Measurements from ENCODE around the gene SATB2. TPM values are rescaled to one million over a fixed set of nuclear protein-coding genes. Genes with fewer than 3 reads are reported as not detected.
A peak's percentile ranks its signal among the peaks of the same experiment; 100 is the strongest.

Gene SATB2
- total RNA-seq, 1 donor from 2014 or later = 20.8 TPM

- peaks cover 33% of the 10 kb centered on the region for H3K27me3 Mint-ChIP-seq (ENCODE audit: unreplicated experiment)
- H3K27ac Mint-ChIP-seq (ENCODE audit: unreplicated experiment) = no peak overlapping the region
- peaks cover 6% of the 10 kb centered on the region for H3K4me1 Mint-ChIP-seq (ENCODE audit: low read depth, unreplicated experiment)
- no peak overlapping the region for H3K4me3 Mint-ChIP-seq (ENCODE audit: unreplicated experiment)
- no peak for DNase-seq
- H3K36me3 Mint-ChIP-seq (ENCODE audit: unreplicated experiment) = no peaks in the 10 kb centered on the region
- no peak for TF ChIP-seq CTCF (IDR thresholded peaks at IDR 0.05; ENCODE audit: partially characterized antibody, unreplicated experiment)
- peaks cover 7% of the 10 kb centered on the region for H3K9me3 Mint-ChIP-seq (ENCODE audit: unreplicated experiment)
These were observed 8.4 kb upstream of the SATB2 start for GRCh38 chr2:199465988-199466691.

GRCh38 chr2:199465390-199465789, 7.7 kb upstream of the SATB2 start:
- DNase-seq = no peak
- Mint-ChIP-seq H3K4me1 (ENCODE audit: low read depth, unreplicated experiment) (peaks cover 7% of the 10 kb centered on the region), H3K9me3 (ENCODE audit: unreplicated experiment) (peaks cover 7% of the 10 kb centered on the region), H3K27ac (ENCODE audit: unreplicated experiment) (no peak overlapping the region), H3K27me3 (ENCODE audit: unreplicated experiment) (peaks cover 39% of the 10 kb centered on the region), H3K36me3 (ENCODE audit: unreplicated experiment) (no peaks in the 10 kb centered on the region), H3K4me3 (ENCODE audit: unreplicated experiment) (peak overlapping the region; percentile 81)
- no peak for TF ChIP-seq CTCF (IDR thresholded peaks at IDR 0.05; ENCODE audit: partially characterized antibody, unreplicated experiment)

GRCh38 chr2:199464606-199465352, 7.0 kb upstream of the SATB2 start:
- Mint-ChIP-seq H3K9me3 (ENCODE audit: unreplicated experiment) (peaks cover 7% of the 10 kb centered on the region), H3K27ac (ENCODE audit: unreplicated experiment) (no peak overlapping the region), H3K4me3 (ENCODE audit: unreplicated experiment) (peak overlapping the region; percentile 81), H3K27me3 (ENCODE audit: unreplicated experiment) (peaks cover 45% of the 10 kb centered on the region), H3K36me3 (ENCODE audit: unreplicated experiment) (no peaks in the 10 kb centered on the region), H3K4me1 (ENCODE audit: low read depth, unreplicated experiment) (peaks cover 12% of the 10 kb centered on the region)
- TF ChIP-seq CTCF (IDR thresholded peaks at IDR 0.05; ENCODE audit: partially characterized antibody, unreplicated experiment) = no peak
- no peak for DNase-seq

- H3K27me3 Mint-ChIP-seq (ENCODE audit: unreplicated experiment) = peaks cover 47% of the 10 kb centered on the region
- H3K36me3 Mint-ChIP-seq (ENCODE audit: unreplicated experiment) = no peaks in the 10 kb centered on the region
- peak; percentile 29 for TF ChIP-seq CTCF (IDR thresholded peaks at IDR 0.05; ENCODE audit: partially characterized antibody, unreplicated experiment)
- peaks cover 10% of the 10 kb centered on the region for H3K9me3 Mint-ChIP-seq (ENCODE audit: unreplicated experiment)
- H3K4me3 Mint-ChIP-seq (ENCODE audit: unreplicated experiment) = peak overlapping the region; percentile 71
- peaks cover 11% of the 10 kb centered on the region for H3K4me1 Mint-ChIP-seq (ENCODE audit: low read depth, unreplicated experiment)
- H3K27ac Mint-ChIP-seq (ENCODE audit: unreplicated experiment) = no peak overlapping the region
- no peak for DNase-seq
These were observed 6.2 kb upstream of the SATB2 start for GRCh38 chr2:199463708-199464605.
